Fibroblast of lung (primary cell): Measurements from ENCODE around the gene ITGAE. TPM values are rescaled to one million over a fixed set of nuclear protein-coding genes. Genes with fewer than 3 reads are reported as not detected.

Experiments used
- DNase-seq, 2 donors: peaks; one replicate each; pipeline versions ENCODE4 v3.0.0 to v3.0.0-alpha.2; 2010; ENCODE audit warnings: low read depth in 2 of 2
- H2AFZ ChIP-seq: 2 replicates; pipeline ENCODE4 v1.5.1; 2012; ENCODE audit warnings: low read length, control low read depth, inconsistent platforms
- H3K27ac ChIP-seq: 2 replicates; pipeline ENCODE4 v1.5.1; 2011; ENCODE audit warnings: low read length, control low read depth; ENCODE audit not compliant: insufficient read depth
- H3K27me3 ChIP-seq: 2 replicates; pipeline ENCODE4 v1.5.1; 2011; ENCODE audit warnings: mild to moderate bottlenecking, low read length; ENCODE audit not compliant: control insufficient read depth, insufficient read depth
- H3K36me3 ChIP-seq: 2 replicates; pipeline ENCODE4 v1.5.1; 2011; ENCODE audit warnings: low read length; ENCODE audit not compliant: control insufficient read depth, insufficient read depth
- H3K4me1 ChIP-seq: 2 replicates; pipeline ENCODE4 v1.5.1; 2011; ENCODE audit warnings: low read length; ENCODE audit not compliant: control insufficient read depth, insufficient read depth; ENCODE audit errors: extremely low read depth
- H3K4me2 ChIP-seq: 2 replicates; pipeline ENCODE4 v1.5.1; 2011; ENCODE audit warnings: low read length, control low read depth; ENCODE audit not compliant: insufficient read depth; ENCODE audit errors: extremely low read depth
- H3K4me3 ChIP-seq, 4 experiments: fragments of 200-600 bp in 1 of 4; sonication (generic) in 1 of 4; replicated peaks in 1 of 4; 2 replicates each; pipeline ENCODE4 v1.5.1; 2011 to 2016; ENCODE audit warnings: low read length in 4 of 4, low read depth in 3 of 4, mild to moderate bottlenecking in 3 of 4, control low read depth in 2 of 4, inconsistent platforms in 1 of 4, mixed read lengths in 1 of 4; ENCODE audit not compliant: insufficient read depth in 1 of 4; ENCODE audit errors: control extremely low read depth in 1 of 4
- H3K79me2 ChIP-seq: 2 replicates; pipeline ENCODE4 v1.5.1; 2012; ENCODE audit warnings: mild to moderate bottlenecking, low read length, inconsistent platforms; ENCODE audit not compliant: control insufficient read depth, insufficient read depth
- H3K9ac ChIP-seq: 2 replicates; pipeline ENCODE4 v1.5.1; 2011; ENCODE audit warnings: mild to moderate bottlenecking, low read length, control low read depth; ENCODE audit not compliant: insufficient read depth
- H3K9me3 ChIP-seq: 2 replicates; pipeline ENCODE4 v1.5.1; 2012; ENCODE audit warnings: low read depth, low read length; ENCODE audit not compliant: control insufficient read depth, insufficient read depth
- H4K20me1 ChIP-seq: 2 replicates; pipeline ENCODE4 v1.5.1; 2011; ENCODE audit warnings: low read length; ENCODE audit not compliant: control insufficient read depth, insufficient read depth; ENCODE audit errors: extremely low read depth
- EZH2 ChIP-seq: IDR thresholded peaks from 2 replicates; pipeline ENCODE4 v1.5.1; 2012; ENCODE audit warnings: low read length, control low read depth, mild to moderate bottlenecking; ENCODE audit errors: missing control alignments
- polyA plus RNA-seq, 2 donors: library from polyadenylated mRNA; depleted of rRNA in 1 of 2; stranded (reverse) in 1 of 2; unstranded in 1 of 2; fragments of >200 nt; gene quantifications; 2 replicates each; pipeline ENCODE4 v1.2.1, GENCODE V29; 2011 to 2012; ENCODE audit warnings: missing spikeins in 1 of 2
- total RNA-seq: library from RNA; depleted of rRNA; stranded (reverse); fragments of >200 nt; gene quantifications from 2 replicates; pipeline ENCODE4 v1.2.1, GENCODE V29; 2014
- TF ChIP-seq, protein P1 (sequence below), 2 donors: IDR thresholded peaks in 1 of 2; conservative IDR thresholded peaks in 1 of 2; 1 replicate in 1 of 2; 2 replicates in 1 of 2; pipeline ENCODE4 v1.5.1; 2011 to 2012; ENCODE audit warnings: low read length in 2 of 2, control low read depth in 1 of 2, inconsistent platforms in 1 of 2, low read depth in 1 of 2, mild to moderate bottlenecking in 1 of 2

ITGAE gene
- total and polyA plus RNA-seq, 2 donors (not counting 1 experiment from before 2014, with no cell fraction given): 29.7 to 72.5 TPM

GRCh38 chr17:3815122-3815521, 14.1 kb upstream of the ITGAE start:
- no peak for TF ChIP-seq EZH2
- TF ChIP-seq, protein P1, sequence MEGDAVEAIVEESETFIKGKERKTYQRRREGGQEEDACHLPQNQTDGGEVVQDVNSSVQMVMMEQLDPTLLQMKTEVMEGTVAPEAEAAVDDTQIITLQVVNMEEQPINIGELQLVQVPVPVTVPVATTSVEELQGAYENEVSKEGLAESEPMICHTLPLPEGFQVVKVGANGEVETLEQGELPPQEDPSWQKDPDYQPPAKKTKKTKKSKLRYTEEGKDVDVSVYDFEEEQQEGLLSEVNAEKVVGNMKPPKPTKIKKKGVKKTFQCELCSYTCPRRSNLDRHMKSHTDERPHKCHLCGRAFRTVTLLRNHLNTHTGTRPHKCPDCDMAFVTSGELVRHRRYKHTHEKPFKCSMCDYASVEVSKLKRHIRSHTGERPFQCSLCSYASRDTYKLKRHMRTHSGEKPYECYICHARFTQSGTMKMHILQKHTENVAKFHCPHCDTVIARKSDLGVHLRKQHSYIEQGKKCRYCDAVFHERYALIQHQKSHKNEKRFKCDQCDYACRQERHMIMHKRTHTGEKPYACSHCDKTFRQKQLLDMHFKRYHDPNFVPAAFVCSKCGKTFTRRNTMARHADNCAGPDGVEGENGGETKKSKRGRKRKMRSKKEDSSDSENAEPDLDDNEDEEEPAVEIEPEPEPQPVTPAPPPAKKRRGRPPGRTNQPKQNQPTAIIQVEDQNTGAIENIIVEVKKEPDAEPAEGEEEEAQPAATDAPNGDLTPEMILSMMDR (conservative IDR thresholded peaks at IDR 0.05 in 1 of 2, IDR thresholded peaks at IDR 0.05 in 1 of 2; ENCODE audit: low read depth in 1 of 2, low read length in 2 of 2): no peak

GRCh38 chr17:3814361-3814760, 13.4 kb upstream of the ITGAE start:
- Histone ChIP-seq H3K79me2 (no peaks in the 10 kb centered on the region), H3K4me2 (no peak overlapping the region), H4K20me1 (no peaks in the 10 kb centered on the region), H3K4me3 (no peak overlapping the region), H3K27ac (no peak overlapping the region), H3K9me3 (no peaks in the 10 kb centered on the region), H3K4me1 (no peaks in the 10 kb centered on the region), H2AFZ (no peak overlapping the region), H3K27me3 (no peaks in the 10 kb centered on the region), H3K9ac (no peak overlapping the region), H3K36me3 (peaks cover 15% of the 10 kb centered on the region)
- TF ChIP-seq, protein P1 (conservative IDR thresholded peaks at IDR 0.05 in 1 of 2, IDR thresholded peaks at IDR 0.05 in 1 of 2; ENCODE audit: low read depth in 1 of 2, low read length in 2 of 2): no peak
- TF ChIP-seq EZH2: no peak
- DNase-seq: no peak

More at GRCh38 chr17:3815122-3815521, 14.1 kb upstream of the ITGAE start:
- Histone ChIP-seq H2AFZ (no peak overlapping the region), H3K79me2 (no peaks in the 10 kb centered on the region), H3K9ac (no peak overlapping the region), H3K4me2 (no peak overlapping the region), H3K36me3 (peaks cover 15% of the 10 kb centered on the region), H3K27me3 (no peaks in the 10 kb centered on the region), H3K4me3 (no peak overlapping the region), H3K27ac (no peak overlapping the region), H3K4me1 (no peaks in the 10 kb centered on the region), H3K9me3 (no peaks in the 10 kb centered on the region), H4K20me1 (no peaks in the 10 kb centered on the region)
- no peak for DNase-seq

- Histone ChIP-seq H3K79me2 (no peaks in the 10 kb centered on the region), H3K9ac (no peak overlapping the region), H4K20me1 (no peaks in the 10 kb centered on the region), H2AFZ (no peak overlapping the region), H3K9me3 (no peaks in the 10 kb centered on the region), H3K4me2 (no peak overlapping the region), H3K36me3 (peaks cover 15% of the 10 kb centered on the region), H3K4me1 (no peaks in the 10 kb centered on the region), H3K27me3 (no peaks in the 10 kb centered on the region), H3K4me3 (no peak overlapping the region), H3K27ac (no peak overlapping the region)
- TF ChIP-seq, protein P1 (conservative IDR thresholded peaks at IDR 0.05 in 1 of 2, IDR thresholded peaks at IDR 0.05 in 1 of 2; ENCODE audit: low read depth in 1 of 2, low read length in 2 of 2): no peak
- no peak for TF ChIP-seq EZH2
- no peak for DNase-seq
These were observed 12.2 kb upstream of the ITGAE start for GRCh38 chr17:3813171-3813570.
